Endothelial cell of umbilical vein (primary cell): Measurements from ENCODE around the gene BRWD1.

Experiments used
- POLR2A ChIP-seq: IDR thresholded peaks from 2 replicates; pipeline ENCODE4 v1.6.1; 2012; ENCODE audit warnings: low read depth, mild to moderate bottlenecking, control low read depth, low read length
- TF ChIP-seq, protein P1 (sequence below), 2 donors: IDR thresholded peaks; 1 replicate in 1 of 2; 2 replicates in 1 of 2; pipeline ENCODE4 v1.5.1; 2011; ENCODE audit warnings: low read length in 2 of 2, mild to moderate bottlenecking in 2 of 2, moderate library complexity in 2 of 2, control low read depth in 1 of 2, inconsistent platforms in 1 of 2, low read depth in 1 of 2; ENCODE audit not compliant: insufficient read depth in 1 of 2; ENCODE audit errors: extremely low read depth in 1 of 2

DNA sequence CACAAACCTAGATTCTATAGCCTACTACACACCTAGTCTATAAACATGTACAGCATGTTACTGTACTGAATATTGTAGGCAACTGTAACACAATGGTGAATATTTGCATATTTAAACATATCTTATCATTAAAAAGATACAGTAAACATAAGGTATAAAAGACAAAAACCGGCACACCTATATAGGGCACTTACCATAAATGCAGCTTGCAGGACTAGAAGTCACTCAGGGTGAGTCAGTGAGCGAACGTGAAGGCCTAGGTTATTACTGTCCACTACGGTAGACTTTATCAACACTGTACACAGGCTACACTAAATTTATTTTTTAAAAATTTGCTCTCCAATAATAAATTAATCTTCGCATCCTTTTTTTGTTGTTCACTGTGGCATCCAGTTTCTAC is 143.5 kb downstream of the BRWD1 start:
- TF ChIP-seq, protein P1, sequence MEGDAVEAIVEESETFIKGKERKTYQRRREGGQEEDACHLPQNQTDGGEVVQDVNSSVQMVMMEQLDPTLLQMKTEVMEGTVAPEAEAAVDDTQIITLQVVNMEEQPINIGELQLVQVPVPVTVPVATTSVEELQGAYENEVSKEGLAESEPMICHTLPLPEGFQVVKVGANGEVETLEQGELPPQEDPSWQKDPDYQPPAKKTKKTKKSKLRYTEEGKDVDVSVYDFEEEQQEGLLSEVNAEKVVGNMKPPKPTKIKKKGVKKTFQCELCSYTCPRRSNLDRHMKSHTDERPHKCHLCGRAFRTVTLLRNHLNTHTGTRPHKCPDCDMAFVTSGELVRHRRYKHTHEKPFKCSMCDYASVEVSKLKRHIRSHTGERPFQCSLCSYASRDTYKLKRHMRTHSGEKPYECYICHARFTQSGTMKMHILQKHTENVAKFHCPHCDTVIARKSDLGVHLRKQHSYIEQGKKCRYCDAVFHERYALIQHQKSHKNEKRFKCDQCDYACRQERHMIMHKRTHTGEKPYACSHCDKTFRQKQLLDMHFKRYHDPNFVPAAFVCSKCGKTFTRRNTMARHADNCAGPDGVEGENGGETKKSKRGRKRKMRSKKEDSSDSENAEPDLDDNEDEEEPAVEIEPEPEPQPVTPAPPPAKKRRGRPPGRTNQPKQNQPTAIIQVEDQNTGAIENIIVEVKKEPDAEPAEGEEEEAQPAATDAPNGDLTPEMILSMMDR (IDR thresholded peaks at IDR 0.05; ENCODE audit: extremely low read depth in 1 of 2, insufficient read depth in 1 of 2, low read depth in 1 of 2, low read length in 2 of 2), result no peak
- TF ChIP-seq POLR2A, result no peak
